LHCN-M2 (cell line): Measurements from ENCODE around the gene KLHL25. TPM values are rescaled to one million over a fixed set of nuclear protein-coding genes. Genes with fewer than 3 reads are reported as not detected.
"Not testable (repeated sequence)": the region's sequence is repeated elsewhere in the genome, so short reads cannot be mapped to it uniquely, and the experiment has no call there.

ENCODE experiments used
- DNase-seq: peaks from one replicate; pipeline ENCODE4 v3.0.0-alpha.2; 2012; ENCODE audit warnings: low read depth
- polyA plus RNA-seq: library from polyadenylated mRNA; unstranded; fragments of >200 nt; gene quantifications from one replicate; pipeline ENCODE4 v1.2.1, GENCODE V29; 2012; ENCODE audit warnings: missing spikeins
- total RNA-seq: library from RNA; depleted of rRNA; stranded (reverse); fragments of >200 nt; gene quantifications from 2 replicates; pipeline ENCODE4 v1.2.3, GENCODE V29; 2014; rRNA removed

KLHL25 gene
- total RNA-seq = 4.1 and 5.2 TPM in 2 replicates
- polyA plus RNA-seq = 3.1 TPM

- DNase-seq = peak; percentile 93
Observed at GRCh38 chr15:85794598-85795336, at the start of gene KLHL25. TSS of gene KLHL25 (minus strand) at chr15:85794925. CDS start at chr15:85769810, 25,115 bp downstream.

- no peak for DNase-seq
Observed at GRCh38 chr15:85840802-85841152, 46.1 kb upstream of the KLHL25 start.

- DNase-seq = peak; percentile 54
Observed at GRCh38 chr15:85840079-85840801, 45.5 kb upstream of the KLHL25 start.

GRCh38 chr15:85839643-85840042, 44.9 kb upstream of the KLHL25 start:
- no peak for DNase-seq

GRCh38 chr15:85838655-85839054, 43.9 kb upstream of the KLHL25 start:
- DNase-seq = no peak

- DNase-seq = no peak
Observed at GRCh38 chr15:85837881-85838280, 43.2 kb upstream of the KLHL25 start.

- no peak for DNase-seq
Observed at GRCh38 chr15:85837011-85837433, 42.3 kb upstream of the KLHL25 start.

- no peak for DNase-seq
Observed at GRCh38 chr15:85834651-85835050, 39.9 kb upstream of the KLHL25 start.

GRCh38 chr15:85832394-85832793, 37.7 kb upstream of the KLHL25 start:
- DNase-seq = no peak

GRCh38 chr15:85831415-85832113, 36.8 kb upstream of the KLHL25 start:
- peak; percentile 40 for DNase-seq

GRCh38 chr15:85829754-85830153, 35.0 kb upstream of the KLHL25 start:
- not testable (repeated sequence) for DNase-seq

GRCh38 chr15:85828874-85829273, 34.1 kb upstream of the KLHL25 start:
- DNase-seq = no peak

GRCh38 chr15:85828126-85828525, 33.4 kb upstream of the KLHL25 start:
- no peak for DNase-seq

GRCh38 chr15:85826756-85827515, 32.2 kb upstream of the KLHL25 start:
- no peak for DNase-seq

GRCh38 chr15:85825719-85826118, 31.0 kb upstream of the KLHL25 start:
- peak; percentile 25 for DNase-seq

GRCh38 chr15:85825118-85825517, 30.4 kb upstream of the KLHL25 start:
- no peak for DNase-seq

- DNase-seq = no peak
Observed at GRCh38 chr15:85821545-85821944, 26.8 kb upstream of the KLHL25 start.

- DNase-seq = no peak
Observed at GRCh38 chr15:85819938-85820337, 25.2 kb upstream of the KLHL25 start.

GRCh38 chr15:85813234-85813633, 18.5 kb upstream of the KLHL25 start:
- DNase-seq = no peak

- DNase-seq = no peak
Observed at GRCh38 chr15:85810075-85810474, 15.3 kb upstream of the KLHL25 start.

- DNase-seq = peak; percentile 58
Observed at GRCh38 chr15:85805420-85805819, 10.7 kb upstream of the KLHL25 start.
